Osteocyte (in vitro differentiated cells): ENCODE measurements around the gene MGRN1. TPM values are rescaled to one million over a fixed set of nuclear protein-coding genes. Genes with fewer than 3 reads are reported as not detected.
A peak's percentile ranks its signal among the peaks of the same experiment; 100 is the strongest.

Experiments
- DNase-seq: peaks from one replicate; pipeline ENCODE4 v3.0.0; 2021; ENCODE audit warnings: mixed read lengths; ENCODE audit not compliant: unreplicated experiment; ENCODE audit errors: extremely low spot score
- H3K27ac Mint-ChIP-seq: one replicate; pipeline ENCODE4 v1.8.0; 2021; ENCODE audit warnings: mild to moderate bottlenecking, mixed read lengths; ENCODE audit not compliant: unreplicated experiment
- H3K27me3 Mint-ChIP-seq: one replicate; pipeline ENCODE4 v1.8.0; 2021; ENCODE audit warnings: mixed read lengths; ENCODE audit not compliant: unreplicated experiment
- H3K36me3 Mint-ChIP-seq: one replicate; pipeline ENCODE4 v1.8.0; 2021; ENCODE audit warnings: mixed read lengths; ENCODE audit not compliant: unreplicated experiment
- H3K4me1 Mint-ChIP-seq: one replicate; pipeline ENCODE4 v1.8.0; 2021; ENCODE audit warnings: mixed read lengths; ENCODE audit not compliant: unreplicated experiment
- H3K4me3 Mint-ChIP-seq: one replicate; pipeline ENCODE4 v1.8.0; 2021; ENCODE audit warnings: mild to moderate bottlenecking, moderate library complexity, mixed read lengths; ENCODE audit not compliant: unreplicated experiment
- H3K9me3 Mint-ChIP-seq: one replicate; pipeline ENCODE4 v1.8.0; 2021; ENCODE audit warnings: mixed read lengths; ENCODE audit not compliant: unreplicated experiment
- CTCF ChIP-seq: fragments of 200-600 bp; sonication (generic); IDR thresholded peaks from 2 replicates; pipeline ENCODE4 v1.5.0; 2021; ENCODE audit warnings: antibody characterized with exemption, mild to moderate bottlenecking, moderate library complexity
- total RNA-seq: library from RNA; stranded (reverse); gene quantifications from 2 replicates; pipeline ENCODE4 v1.2.1, GENCODE V29; 2021

Gene MGRN1
- total RNA-seq, 1 donor from 2014 or later = 94.6 TPM

GRCh38 chr16:4733211-4733742 lies 108.7 kb downstream of the MGRN1 start:
- Mint-ChIP-seq H3K36me3 (peaks cover 9% of the 10 kb centered on the region), H3K9me3 (no peaks in the 10 kb centered on the region), H3K4me1 (peaks cover 16% of the 10 kb centered on the region), H3K27me3 (no peaks in the 10 kb centered on the region), H3K27ac (peak overlapping the region; percentile 31), H3K4me3 (peak overlapping the region; percentile 93)
- DNase-seq = no peak
- TF ChIP-seq CTCF = no peak

GRCh38 chr16:4733747-4734062 lies 109.1 kb downstream of the MGRN1 start:
- H3K27ac Mint-ChIP-seq = peak overlapping the region; percentile 31
- no peak for TF ChIP-seq CTCF
- H3K36me3 Mint-ChIP-seq = peaks cover 4% of the 10 kb centered on the region
- H3K9me3 Mint-ChIP-seq = no peaks in the 10 kb centered on the region
- DNase-seq = no peak
- peaks cover 16% of the 10 kb centered on the region for H3K4me1 Mint-ChIP-seq
- H3K4me3 Mint-ChIP-seq = peak overlapping the region; percentile 93
- no peaks in the 10 kb centered on the region for H3K27me3 Mint-ChIP-seq

- H3K27ac Mint-ChIP-seq = peak within 1 kb of the TSS; percentile 94
- peaks cover 16% of the 10 kb centered on the region for H3K4me1 Mint-ChIP-seq
- peak; percentile 98 for DNase-seq
- H3K4me3 Mint-ChIP-seq = peak within 1 kb of the TSS; percentile 93
- no peaks in the 10 kb centered on the region for H3K27me3 Mint-ChIP-seq
- TF ChIP-seq CTCF = no peak
- no peaks in the 10 kb centered on the region for H3K9me3 Mint-ChIP-seq
- H3K36me3 Mint-ChIP-seq = no peaks in the 10 kb centered on the region
These were observed 109.6 kb downstream of the MGRN1 start, which contains the start of the genes ANKS3 and DNAAF8 for GRCh38 chr16:4734063-4734729. Gene ANKS3, minus strand, starts transcription at chr16:4734271. Its CDS starts 4,122 bp downstream, at chr16:4730149. Gene DNAAF8, plus strand, starts transcription at chr16:4734537. Its CDS starts 1,978 bp downstream, at chr16:4736515.

- peak; percentile 96 for DNase-seq
- Mint-ChIP-seq H3K36me3 (no peaks in the 10 kb centered on the region), H3K4me3 (peak overlapping the region; percentile 93), H3K9me3 (no peaks in the 10 kb centered on the region), H3K27ac (peak overlapping the region; percentile 94), H3K27me3 (no peaks in the 10 kb centered on the region), H3K4me1 (peaks cover 16% of the 10 kb centered on the region)
- no peak for TF ChIP-seq CTCF
These were observed 110.3 kb downstream of the MGRN1 start for GRCh38 chr16:4734730-4735535.

- Mint-ChIP-seq H3K36me3 (no peaks in the 10 kb centered on the region), H3K4me3 (no peak overlapping the region), H3K4me1 (peaks cover 16% of the 10 kb centered on the region), H3K27ac (no peak overlapping the region), H3K27me3 (no peaks in the 10 kb centered on the region), H3K9me3 (no peaks in the 10 kb centered on the region)
- DNase-seq = no peak
- no peak for TF ChIP-seq CTCF
These were observed 111.9 kb downstream of the MGRN1 start for GRCh38 chr16:4736546-4736945.
